GM12892 (cell line): ENCODE results near the gene FAM222B.
"Not testable (repeated sequence)": the region's sequence is repeated elsewhere in the genome, so short reads cannot be mapped to it uniquely, and the experiment has no call there.

Experiments
- DNase-seq: peaks from one replicate; pipeline ENCODE4 v3.0.0; 2011; ENCODE audit not compliant: insufficient read length
- FAIRE-seq: peaks from 2 replicates; lab custom pipeline; 2011; peaks lifted over from hg19 to GRCh38; lab: Jason Lieb, UNC
- POLR2A ChIP-seq: IDR thresholded peaks from 2 replicates; pipeline ENCODE4 v1.6.1; 2011; ENCODE audit warnings: low read depth, low read length, control low read depth
- POLR2AphosphoS5 ChIP-seq: IDR thresholded peaks from 2 replicates; pipeline ENCODE4 v1.6.1; 2011; ENCODE audit warnings: low read depth, low read length, control low read depth
- TAF1 ChIP-seq: IDR thresholded peaks from 2 replicates; pipeline ENCODE4 v1.6.1; 2011; ENCODE audit warnings: low read depth, mild to moderate bottlenecking, control low read depth, low read length, borderline replicate concordance

Gene FAM222B

DNA sequence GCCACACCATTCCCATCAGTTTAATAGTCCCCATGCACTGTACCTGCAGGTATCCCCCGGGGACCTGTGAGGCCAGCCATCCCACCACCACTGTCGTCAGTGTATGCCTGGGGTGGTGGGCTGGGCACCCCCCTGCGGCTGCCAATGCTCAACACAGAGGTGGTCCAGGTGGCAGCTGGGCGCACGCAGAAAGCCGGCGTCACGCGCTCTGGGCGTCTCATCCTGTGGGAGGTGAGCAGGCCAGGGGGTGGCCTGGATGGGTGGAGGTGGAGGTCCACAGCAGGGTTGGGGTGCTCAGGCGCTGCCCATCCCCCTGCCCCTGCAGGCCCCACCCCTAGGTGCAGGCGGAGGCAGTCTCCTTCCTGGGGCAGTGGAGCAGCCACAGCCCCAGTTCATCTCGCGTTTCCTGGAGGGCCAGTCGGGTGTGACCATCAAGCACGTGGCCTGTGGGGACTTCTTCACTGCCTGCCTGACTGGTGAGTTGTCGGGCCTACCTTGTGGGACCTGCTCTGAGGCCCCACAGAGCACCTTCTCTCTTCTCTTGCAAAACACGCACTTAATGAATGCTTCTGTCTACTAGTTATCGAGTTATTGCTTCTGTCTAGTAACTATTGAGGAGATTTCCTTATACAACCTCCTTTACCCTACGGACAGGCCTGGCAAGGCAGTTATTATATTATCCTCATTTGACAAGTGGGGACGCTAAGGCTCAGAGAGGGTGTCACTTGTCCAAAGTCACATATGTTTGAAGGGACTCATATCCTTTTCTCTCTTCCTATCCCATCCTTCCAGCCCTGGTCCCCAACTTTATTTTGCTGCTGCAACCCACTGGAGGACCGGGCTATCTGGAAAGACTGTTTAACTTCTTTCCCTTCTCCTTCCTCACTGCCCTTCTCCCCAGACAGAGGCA, 104.6 kb downstream of the FAM222B start:
- peak; percentile 82 for TF ChIP-seq TAF1
- peak; percentile 86; the same call in 1 of the 2 replicates for TF ChIP-seq POLR2AphosphoS5
- peak; percentile 83 for TF ChIP-seq POLR2A
- DNase-seq (peak; percentile 88), FAIRE-seq (peak; percentile 94)

DNA sequence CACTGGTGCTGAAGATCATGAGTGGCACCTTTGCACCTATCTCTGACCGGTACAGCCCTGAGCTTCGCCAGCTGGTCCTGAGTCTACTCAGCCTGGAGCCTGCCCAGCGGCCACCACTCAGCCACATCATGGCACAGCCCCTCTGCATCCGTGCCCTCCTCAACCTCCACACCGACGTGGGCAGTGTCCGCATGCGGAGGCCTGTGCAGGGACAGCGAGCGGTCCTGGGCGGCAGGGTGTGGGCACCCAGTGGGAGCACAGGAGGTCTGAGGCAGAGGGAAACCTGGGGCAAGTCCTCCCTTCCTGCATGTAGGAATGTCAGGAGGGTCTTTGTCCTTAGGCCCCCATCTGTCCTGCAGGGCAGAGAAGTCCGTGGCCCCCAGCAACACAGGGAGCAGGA, 105.3 kb downstream of the FAM222B start:
- no peak for DNase-seq
- no peak for FAIRE-seq
- TF ChIP-seq TAF1 (no peak), POLR2A (no peak), POLR2AphosphoS5 (no peak)

DNA sequence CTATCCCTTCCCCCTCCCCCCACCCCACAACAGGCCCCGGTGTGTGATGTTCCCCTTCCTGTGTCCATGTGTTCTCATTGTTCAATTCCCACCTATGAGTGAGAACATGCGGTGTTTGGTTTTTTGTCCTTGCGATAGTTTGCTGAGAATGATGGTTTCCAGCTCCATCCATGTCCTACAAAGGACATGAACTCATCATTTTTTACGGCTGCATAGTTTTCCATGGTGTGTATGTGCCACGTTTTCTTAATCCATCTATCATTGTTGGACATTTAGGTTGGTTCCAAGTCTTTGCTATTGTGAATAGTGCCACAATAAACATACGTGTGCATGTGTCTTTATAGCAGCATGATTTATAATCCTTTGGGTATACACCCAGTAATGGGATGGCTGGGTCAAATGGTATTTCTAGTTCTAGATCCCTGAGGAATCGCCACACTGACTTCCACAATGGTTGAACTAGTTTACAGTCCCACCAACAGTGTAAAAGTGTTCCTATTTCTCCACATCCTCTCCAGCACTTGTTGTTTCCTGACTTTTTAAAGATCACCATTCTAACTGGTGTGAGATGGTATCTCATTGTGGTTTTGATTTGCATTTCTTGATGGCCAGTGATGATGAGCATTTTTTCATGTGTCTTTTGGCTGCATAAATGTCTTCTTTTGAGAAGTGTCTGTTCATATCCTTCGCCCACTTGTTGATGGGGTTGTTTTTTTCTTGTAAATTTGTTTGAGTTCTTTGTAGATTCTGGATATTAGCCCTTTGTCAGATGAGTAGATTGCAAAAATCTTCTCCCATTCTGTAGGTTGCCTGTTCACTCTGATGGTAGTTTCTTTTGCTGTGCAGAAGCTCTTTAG, 106.4 kb downstream of the FAM222B start:
- DNase-seq, FAIRE-seq: not testable (repeated sequence)

DNA sequence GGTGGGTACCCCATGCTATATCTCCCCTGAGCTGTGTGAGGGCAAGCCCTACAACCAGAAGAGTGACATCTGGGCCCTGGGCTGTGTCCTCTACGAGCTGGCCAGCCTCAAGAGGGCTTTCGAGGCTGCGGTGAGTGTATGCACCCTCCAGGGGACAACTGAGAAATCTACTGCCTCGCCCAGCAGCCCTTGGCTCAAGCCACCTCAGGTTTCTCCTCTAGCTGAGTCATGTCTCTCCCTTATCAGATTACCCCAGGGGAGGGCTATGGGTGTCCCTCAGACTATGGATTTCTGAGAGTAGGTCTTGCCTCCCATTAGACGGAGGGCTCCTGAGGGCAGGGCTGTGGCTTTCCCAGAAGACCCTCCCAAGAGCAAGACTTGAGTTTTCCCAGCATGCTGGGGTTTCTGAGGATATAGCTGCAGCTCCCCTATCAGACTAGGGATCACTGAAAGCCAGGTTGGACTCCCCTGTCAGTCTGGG, 107.3 kb downstream of the FAM222B start:
- TF ChIP-seq TAF1 (no peak), POLR2AphosphoS5 (no peak), POLR2A (no peak)
- DNase-seq (no peak), FAIRE-seq (no peak)

- FAIRE-seq (no peak), DNase-seq (no peak)
- TF ChIP-seq POLR2AphosphoS5 (no peak), TAF1 (no peak), POLR2A (no peak)
Observed at GRCh38 chr17:28734712-28735241, 107.8 kb downstream of the FAM222B start.

- TF ChIP-seq TAF1 = no peak
- no peak for TF ChIP-seq POLR2A
- no peak for TF ChIP-seq POLR2AphosphoS5
- FAIRE-seq = no peak
- DNase-seq = no peak
Observed at GRCh38 chr17:28733346-28733745, 109.2 kb downstream of the FAM222B start.

- no peak for DNase-seq
- no peak for FAIRE-seq
- TF ChIP-seq POLR2AphosphoS5 = no peak
- no peak for TF ChIP-seq TAF1
- TF ChIP-seq POLR2A = no peak
Observed at GRCh38 chr17:28729950-28730330, 112.7 kb downstream of the FAM222B start.

DNA sequence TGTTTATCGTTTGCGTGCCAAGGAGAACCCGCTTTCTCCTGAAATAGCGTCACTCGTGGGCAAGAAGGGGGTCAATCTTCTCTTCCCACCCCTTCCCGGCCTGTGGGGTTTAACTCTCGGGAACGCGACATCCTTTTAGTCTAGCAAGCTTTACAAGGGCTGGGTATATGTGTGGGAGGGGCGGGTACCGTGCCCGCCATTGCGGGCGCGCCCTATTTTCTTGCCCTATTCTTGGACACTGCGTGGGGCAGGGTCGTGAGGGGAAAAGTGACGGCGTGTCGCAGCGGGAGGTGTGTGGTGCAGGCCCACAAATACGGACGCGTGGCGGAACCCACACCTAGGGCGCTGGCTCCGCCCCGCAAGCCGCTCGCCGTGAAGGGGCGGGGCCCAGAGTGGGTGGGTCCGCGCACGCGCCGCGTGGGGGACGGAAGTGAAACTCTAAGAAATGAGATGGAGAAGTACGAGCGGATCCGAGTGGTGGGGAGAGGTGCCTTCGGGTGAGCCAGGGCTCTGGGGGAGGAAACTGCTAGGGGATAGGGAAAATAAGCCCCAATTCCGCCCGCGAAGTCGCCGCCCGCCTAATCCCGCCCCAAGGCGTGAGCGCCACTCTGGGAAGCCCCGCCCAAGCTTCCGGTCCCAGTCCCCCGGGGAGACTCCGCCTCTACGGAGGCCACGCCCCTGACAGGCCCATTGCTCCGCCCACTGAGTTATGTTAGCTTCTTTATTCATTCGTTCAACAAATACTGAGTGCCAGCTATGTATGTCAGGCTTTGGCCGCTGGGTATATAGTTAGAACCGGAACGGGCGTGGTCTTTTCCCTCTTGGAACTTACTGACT, 114.0 kb downstream of the FAM222B start, which contains the start of gene NEK8:
TSS of gene NEK8 (plus strand) at position 425 of the 837 bp plus-strand sequence. CDS start at position 451, 26 bp downstream.
- DNase-seq = peak; percentile 80
- TF ChIP-seq POLR2AphosphoS5 = peak; percentile 8; the same call in 1 of the 2 replicates
- peak; percentile 41; the same call in 1 of the 2 replicates for TF ChIP-seq TAF1
- TF ChIP-seq POLR2A = peak; percentile 62; the same call in 1 of the 2 replicates
- FAIRE-seq = peak; percentile 95

- DNase-seq (peak; percentile 80), FAIRE-seq (peak; percentile 85)
- TF ChIP-seq POLR2A = no peak; the same call in 1 of the 2 replicates
- no peak for TF ChIP-seq POLR2AphosphoS5
- TF ChIP-seq TAF1 = no peak
Observed at GRCh38 chr17:28726627-28727491, 115.7 kb downstream of the FAM222B start.
